Ovary (tissue), 3 donors: ENCODE results near the gene AKNA.

Experiments
- EP300 ChIP-seq: sonication (generic); formaldehyde crosslinking; IDR thresholded peaks from one replicate; pipeline ENCODE4 v1.6.1; 2017; ENCODE audit warnings: antibody characterized with exemption
- POLR2A ChIP-seq: fragments of 450-650 bp; IDR thresholded peaks from one replicate; pipeline ENCODE4 v1.6.1; 2017; ENCODE audit warnings: antibody characterized with exemption, mild to moderate bottlenecking, moderate library complexity
- TF ChIP-seq, protein P1 (sequence below), 3 donors: fragments of 450-650 bp in 2 of 3; fragments of 200-600 bp in 1 of 3; IDR thresholded peaks; one replicate each; pipeline versions ENCODE4 v1.5.1 to v1.8.0; 2016 to 2022; ENCODE audit warnings: antibody characterized with exemption in 3 of 3, mild to moderate bottlenecking in 1 of 3
- donor health status: DM: no; HTN: no; CAD: no.

DNA sequence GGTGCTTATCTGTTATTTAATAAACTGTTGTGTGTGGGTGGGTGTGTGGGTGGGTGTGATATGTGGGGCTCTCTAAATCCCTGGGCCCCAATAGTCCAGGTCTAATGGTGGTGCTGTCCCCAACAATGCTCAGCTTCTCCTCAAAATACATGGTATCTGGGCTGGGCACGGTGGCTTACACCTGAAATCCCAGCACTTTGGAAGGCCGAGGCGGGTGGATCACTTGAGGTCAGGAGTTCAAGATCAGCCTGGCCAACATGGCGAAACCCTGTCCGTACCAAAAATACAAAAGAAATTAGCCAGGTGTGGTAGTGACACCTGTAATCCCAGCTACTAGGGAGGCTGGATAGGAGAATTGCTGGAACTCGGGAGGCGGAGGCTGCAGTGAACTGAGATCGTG, 69.4 kb downstream of the AKNA start:
- TF ChIP-seq, protein P1, sequence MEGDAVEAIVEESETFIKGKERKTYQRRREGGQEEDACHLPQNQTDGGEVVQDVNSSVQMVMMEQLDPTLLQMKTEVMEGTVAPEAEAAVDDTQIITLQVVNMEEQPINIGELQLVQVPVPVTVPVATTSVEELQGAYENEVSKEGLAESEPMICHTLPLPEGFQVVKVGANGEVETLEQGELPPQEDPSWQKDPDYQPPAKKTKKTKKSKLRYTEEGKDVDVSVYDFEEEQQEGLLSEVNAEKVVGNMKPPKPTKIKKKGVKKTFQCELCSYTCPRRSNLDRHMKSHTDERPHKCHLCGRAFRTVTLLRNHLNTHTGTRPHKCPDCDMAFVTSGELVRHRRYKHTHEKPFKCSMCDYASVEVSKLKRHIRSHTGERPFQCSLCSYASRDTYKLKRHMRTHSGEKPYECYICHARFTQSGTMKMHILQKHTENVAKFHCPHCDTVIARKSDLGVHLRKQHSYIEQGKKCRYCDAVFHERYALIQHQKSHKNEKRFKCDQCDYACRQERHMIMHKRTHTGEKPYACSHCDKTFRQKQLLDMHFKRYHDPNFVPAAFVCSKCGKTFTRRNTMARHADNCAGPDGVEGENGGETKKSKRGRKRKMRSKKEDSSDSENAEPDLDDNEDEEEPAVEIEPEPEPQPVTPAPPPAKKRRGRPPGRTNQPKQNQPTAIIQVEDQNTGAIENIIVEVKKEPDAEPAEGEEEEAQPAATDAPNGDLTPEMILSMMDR (IDR thresholded peaks at IDR 0.05) = no peak
- TF ChIP-seq POLR2A = no peak
- TF ChIP-seq EP300 = no peak
